IPS-NIHi11 (cell line): ENCODE measurements around the gene ARHGEF11.

ENCODE experiments used
- DNase-seq: peaks from one replicate; pipeline ENCODE4 v3.0.0; 2012; ENCODE audit warnings: mixed read lengths, low spot score

Gene ARHGEF11

DNA sequence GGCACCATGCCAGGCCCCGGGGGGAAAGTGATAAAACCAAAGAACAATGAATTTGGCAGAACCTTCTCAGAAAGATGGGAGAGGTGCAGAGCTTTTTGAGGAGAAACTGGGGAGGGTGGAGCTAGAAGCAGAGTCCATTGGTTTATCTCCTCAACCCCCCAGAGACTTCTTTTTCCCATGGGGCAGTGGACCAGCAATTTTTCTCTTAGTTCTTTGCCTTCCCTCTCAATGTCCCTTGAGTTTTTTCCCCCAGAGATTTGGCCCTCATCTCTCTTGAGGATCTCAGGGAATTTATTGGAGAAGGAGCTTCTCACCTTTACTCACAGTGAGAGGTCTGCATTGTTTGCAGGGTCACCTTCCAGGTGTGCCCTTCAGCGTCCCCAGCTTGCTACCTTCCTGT lies 5.3 kb upstream of the ARHGEF11 start:
- DNase-seq = no peak

DNA sequence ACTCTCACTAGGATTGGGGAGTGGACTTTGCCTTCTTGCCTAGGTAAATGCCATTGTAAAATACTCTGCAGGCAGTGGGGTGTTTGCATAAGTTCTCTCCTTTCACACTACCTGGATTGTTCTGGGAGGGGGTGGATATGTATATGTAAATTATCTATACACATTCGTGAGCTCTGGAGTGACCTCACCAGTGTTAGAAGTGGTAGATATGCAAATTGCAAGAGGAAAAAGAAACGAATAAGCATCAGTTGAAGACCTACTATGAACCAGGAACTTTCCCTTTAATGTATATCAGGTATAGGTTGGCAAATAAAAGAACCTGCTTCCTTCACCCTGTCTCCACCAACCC lies 1.5 kb upstream of the ARHGEF11 start:
- DNase-seq = no peak

DNA sequence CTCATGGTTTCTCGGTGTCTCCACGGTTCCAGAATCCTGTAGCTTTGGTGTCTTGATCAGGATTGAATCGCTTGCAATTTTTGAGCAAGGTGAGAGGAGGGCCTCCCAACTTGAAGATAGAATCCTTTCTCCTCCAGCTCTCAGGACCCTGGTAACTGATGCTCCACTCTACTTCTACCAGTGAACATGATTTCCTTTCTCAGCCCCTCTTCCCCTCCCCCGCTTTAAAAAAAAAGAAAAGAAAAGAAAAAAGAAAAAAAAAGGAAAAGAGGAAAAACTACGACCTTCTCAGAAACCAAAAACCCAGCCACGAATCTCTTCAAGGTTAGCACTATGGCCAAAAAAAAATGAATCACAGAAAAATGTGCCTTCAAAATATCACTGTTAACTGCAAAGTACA lies 1.2 kb downstream of the ARHGEF11 start:
- no peak for DNase-seq

DNA sequence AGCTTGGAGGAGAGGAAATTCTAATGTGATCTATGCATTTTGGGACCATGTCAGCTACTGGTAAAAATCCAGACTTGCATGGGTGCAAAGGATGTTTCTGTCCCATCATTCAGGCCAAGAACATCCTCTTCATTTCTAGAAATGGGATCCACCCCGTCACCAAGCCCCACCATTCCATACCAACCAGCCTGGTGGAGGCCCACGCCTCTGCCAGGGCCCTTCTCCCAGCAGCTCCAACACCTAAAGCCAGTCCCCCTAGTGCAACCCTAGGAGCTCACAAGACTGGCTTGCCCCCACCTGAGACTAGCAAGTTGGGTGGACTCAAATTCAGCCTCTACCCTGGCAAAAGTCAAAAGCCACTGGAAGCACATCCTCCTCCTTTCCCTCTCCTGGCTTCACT lies 1.9 kb downstream of the ARHGEF11 start:
- DNase-seq = no peak

DNA sequence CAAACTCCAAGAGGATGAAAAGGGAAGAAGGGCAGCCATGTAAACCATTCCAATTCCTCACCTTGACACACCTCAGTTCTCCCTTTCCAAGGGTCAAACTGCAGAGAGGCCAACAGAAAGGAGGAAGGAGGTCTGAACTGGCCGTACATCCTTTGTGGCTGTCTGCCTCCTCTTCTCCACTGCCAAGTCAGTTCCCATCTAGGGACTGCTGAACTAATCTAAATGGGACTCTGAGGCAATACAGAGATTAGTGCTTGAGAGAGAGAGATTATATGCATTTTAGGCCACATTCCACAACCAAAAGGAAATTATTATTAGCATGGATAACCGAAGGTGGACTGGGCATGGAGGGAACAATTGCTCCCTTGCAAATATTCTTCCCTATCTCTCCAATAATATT lies 2.7 kb downstream of the ARHGEF11 start:
- DNase-seq = no peak

DNA sequence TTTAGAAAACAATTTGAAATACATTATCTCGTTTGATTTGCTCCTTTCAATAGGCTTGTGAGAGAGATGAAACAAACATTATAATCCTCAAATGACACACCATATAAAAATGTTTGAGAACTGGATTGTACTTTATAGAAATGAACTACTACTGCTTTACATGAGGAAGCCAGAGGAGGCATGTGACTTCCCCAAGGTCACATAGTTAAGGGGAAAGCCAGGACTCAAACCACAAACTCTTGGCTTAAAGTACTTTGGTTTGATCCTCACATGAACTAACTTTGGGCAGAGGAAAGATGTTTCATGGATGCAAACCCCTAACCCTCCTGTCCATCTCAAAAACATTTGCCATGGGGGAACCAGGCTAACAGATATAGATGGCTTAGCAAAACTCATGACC lies 4.7 kb downstream of the ARHGEF11 start:
- no peak for DNase-seq

DNA sequence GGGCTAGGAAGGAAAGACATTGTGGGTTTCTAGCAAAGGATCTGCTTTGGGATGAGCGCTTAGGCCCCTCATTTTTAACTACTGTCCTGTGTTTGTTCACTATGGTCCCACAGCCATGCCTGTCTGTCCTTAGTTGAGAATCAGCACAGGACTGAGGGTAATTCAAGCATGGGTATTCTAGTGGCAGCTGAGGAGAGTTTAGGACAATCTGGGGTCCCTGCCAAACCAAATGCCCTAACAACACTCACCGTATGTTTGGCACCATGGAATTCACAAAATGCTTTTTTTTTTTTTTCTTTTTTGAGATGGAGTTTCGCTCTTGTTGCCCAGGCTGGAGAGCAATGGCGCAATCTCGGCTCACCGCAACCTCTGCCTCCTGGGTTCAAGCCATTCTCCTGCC lies 10.4 kb downstream of the ARHGEF11 start:
- no peak for DNase-seq

DNA sequence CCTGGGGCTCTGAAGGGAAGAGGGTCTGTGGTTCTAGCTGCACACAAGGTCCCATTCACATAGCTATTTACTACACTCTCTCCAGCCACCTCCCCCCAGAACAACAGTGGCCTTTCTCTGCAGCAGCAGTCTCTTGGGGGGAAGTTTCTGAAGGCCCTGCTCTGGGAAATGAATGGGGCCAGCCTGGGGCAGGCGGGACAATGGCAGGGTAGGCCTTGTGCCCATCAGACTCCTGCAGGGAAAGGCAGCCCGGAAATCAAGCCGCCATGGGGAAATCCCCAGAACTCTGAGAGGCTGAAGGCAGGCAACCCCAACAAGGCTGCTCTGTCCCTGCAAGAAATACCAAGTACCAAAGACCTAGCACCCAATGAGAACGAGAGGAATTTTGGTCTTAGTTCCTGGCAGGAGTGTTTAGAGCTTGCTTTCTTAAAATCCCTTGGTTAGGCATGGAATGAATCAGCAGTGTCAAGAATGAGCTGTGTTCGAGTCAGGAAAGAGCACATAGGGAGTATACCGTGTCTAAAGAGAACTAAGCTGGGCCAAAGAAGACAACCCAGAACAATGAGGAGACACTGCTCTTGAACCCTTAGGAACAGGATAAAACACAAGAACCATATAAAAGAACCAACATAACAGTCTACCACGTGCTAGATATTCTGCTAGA lies 11.3 kb downstream of the ARHGEF11 start:
- no peak for DNase-seq

DNA sequence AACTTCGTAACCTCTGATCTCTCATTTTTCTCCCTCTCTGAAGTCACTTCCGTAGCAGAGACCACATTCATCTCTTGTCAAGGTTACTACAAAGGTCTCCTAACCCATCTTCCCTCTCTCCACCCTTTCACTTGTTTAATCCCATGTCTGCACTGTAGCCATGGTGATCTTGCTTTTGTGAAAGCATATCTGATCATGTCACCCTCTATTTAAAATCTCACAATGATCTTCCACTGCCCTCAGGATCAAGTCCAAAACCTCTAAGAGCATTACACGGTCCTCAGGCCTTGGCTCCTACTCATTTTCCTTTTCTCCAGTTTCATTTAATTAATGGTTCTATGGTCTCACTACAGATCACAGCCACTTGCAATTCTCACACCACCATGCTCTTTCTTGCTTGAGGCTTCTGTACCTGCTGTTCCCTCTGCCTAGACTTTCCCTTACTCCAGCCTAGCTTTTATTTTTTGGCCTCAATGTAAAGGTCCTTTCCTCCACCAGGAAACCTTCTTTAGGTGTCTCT lies 12.1 kb downstream of the ARHGEF11 start:
- DNase-seq = no peak

DNA sequence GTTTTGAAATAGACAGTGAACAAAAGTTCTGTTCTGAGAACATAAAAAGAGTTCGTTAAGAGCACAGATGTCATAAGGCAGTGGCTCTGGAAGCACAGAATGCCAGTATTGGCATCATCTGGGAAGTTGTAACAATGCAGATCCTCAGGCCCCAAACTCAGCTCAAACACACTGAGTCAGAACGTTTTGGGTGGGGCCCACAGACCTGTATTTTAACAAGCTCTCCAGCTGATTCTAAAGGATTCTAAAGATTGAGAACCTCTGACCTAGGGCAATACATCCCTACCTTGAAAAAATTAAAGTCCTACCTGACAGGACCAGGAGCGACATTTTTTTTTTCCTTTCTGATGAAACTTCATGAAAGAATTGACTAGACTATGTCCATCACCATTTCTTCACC lies 13.2 kb downstream of the ARHGEF11 start:
- DNase-seq = no peak

DNA sequence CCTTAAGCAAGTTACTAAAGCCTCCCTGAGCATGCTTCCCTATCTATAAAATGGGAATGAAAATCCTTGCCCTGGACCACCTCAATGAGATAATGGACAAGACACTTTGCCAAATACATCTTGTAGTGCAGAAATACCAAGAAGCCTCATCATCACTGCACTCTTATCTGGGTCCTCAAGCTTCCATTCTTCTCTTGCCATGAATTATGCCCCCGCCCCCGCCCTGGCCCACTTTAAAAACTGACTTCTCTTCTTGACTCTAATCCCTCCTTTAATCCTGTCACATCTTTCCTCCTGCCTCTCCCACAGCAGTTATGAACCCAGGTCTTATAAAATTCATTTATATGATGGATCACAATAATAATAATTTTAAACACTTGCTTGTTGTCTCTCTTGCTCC lies 14.8 kb downstream of the ARHGEF11 start:
- DNase-seq = no peak

DNA sequence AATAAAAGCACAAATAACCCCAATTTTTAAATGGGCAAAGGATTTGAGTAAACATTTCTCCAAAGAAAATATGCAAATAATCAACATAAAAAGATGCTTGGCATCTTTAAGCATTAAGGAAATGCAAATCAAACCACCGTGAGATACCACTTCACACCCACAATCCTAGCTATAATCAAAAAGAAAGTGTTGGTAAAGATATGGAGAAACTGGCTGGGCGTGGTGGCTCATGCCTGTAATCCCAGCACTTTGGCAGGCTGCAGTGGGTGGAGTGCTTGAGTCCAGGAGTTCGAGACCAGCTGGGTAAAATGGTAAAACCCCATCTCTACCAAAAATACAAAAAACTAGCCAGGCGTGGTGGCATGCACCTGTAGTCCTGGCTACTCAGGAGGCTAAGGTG lies 16.9 kb downstream of the ARHGEF11 start:
- no peak for DNase-seq

DNA sequence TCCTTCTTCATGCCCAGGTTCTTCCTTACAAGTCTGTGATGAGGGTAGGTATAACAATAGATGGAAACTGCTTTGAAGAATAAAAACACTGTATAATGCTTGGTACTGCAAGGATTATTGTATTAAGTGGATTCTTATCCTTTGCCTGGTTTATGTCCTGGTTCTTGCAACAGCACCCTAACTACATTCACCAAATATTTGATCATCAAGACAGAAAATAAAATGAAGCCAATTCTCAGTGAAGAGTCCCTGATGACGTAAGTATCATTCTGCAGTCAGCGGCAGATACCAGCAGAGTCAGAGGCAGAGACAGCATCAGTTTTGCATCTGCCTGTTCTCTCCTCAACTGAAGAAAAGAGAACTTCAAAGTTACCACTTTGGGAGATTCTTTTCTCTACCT lies 19.7 kb downstream of the ARHGEF11 start:
- DNase-seq = no peak

DNA sequence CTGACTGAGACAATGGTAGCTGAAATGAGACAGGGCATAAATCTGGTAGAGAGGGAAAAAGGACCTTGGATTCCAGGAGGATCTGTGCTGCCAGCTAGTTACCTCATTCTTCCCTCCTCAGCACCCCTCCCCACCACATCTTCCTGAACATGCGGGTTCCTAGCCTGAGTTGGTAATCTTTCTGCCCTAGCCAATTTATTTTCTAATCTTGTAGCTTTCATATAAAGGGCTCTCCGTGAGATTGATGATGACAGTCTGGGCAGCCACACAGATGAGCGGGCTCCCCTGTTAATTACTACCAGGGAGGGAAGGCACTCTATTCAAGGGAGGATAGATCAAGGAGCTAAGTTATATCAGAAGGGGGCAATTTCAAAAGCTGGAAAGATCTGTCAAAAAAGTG lies 20.2 kb downstream of the ARHGEF11 start:
- DNase-seq = no peak

DNA sequence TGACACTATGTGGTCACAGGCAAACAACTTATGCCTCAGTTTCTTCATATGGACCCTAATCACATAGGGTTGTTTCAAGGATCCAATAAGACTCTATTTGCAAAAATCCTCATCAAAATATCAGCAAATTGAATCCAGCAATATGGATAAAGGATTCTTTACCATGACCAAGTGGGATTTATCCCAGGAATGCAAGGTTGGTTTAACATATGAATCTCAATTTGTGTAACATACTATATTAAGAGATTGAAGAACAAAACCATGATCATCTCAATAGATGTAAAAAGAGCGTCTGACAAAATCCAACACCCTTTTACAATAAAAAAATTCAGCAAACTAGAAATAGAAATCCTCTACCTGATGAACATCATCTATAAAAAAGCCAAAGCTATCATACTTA lies 23.9 kb downstream of the ARHGEF11 start:
- no peak for DNase-seq

DNA sequence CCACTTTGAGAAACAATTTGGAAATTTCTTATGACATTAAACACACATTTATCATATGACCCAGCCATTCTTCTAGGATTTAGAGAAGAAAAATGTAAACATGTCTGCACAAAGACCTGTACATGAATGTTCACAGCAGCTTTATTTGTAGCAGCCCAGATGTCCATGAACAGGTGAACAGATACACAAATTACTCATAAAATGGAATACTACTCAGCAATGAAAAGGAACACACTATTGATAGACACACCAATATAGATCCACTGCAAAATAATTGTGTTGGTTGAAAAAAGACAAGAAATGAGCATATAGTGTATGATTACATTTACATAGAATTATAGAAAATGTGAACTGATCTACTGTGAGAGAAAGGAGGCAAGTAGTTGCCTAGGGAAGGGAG lies 26.1 kb downstream of the ARHGEF11 start:
- no peak for DNase-seq

DNA sequence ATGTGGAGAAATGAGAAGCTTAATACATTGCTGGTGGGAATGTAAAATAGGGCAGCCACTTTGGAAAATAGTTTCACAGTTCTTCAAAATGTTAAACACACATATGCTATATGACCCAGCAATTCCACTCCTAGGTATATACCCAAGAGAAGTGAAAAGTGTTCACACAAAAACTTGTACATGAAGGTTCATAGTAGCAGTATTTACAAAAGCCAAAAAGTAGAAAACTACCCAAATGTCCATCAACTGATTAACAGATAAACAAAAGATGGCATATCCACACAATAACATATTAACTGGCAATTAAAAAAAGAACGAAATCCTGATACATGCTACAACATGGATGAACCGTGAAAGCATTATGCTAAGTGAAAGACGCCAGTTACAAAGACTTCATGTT lies 33.7 kb downstream of the ARHGEF11 start:
- no peak for DNase-seq

DNA sequence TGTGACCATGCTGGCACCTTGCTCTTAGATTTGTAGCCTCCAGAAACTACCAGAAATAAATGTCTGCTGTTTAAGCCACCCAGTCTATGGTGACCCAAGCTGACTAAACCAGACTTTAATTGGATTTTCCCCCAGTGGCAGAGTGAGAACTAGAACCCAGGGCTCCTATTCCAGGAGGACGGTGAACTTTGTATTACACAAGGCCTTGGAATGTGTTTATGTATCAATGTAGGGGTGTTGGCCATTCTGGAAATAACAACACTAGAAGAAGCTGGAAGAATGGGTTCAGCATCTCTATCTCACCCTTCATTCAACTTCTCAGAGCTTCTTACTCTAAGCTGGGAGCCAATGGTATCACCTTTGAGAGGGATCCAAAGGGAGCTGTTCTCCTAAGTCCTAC lies 37.0 kb downstream of the ARHGEF11 start:
- no peak for DNase-seq

DNA sequence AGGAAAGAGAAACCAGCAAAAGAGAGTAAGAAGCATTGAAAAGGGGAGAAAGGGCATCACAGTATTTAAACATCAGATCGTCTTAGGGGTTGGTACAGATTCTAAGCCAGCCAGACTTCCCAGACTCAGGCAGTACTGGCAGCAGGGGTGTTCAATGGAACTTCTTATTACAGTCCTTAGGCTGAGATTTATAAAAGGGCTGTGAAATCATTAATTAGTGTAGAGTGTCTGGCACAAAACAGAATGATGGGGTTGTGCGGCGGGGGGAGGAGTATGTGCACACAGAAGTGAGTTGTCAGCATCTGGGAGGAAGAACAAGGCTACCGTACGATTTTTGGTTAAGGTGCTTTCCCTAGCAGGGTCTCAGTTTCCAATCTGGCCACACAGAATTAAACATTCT lies 38.2 kb downstream of the ARHGEF11 start:
- no peak for DNase-seq

DNA sequence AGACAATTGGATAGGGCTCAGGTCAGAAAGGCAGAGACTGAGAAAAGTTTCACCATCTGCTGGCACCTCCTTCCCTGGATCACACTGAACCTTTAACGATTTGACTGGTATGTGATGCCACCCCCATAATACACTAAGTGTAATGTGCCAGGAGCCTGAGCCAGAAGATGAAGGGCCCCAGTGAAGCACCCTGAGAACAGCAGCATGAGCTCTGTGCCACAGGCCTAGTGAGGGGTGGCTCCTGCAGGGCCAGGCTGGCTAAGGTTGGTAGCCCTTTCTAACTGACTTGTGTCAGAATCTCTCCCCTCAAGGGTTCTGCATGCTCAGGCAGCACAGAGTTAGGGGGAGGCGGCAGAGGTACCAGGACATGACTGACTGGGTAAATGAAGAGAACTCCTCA lies 38.9 kb downstream of the ARHGEF11 start:
- no peak for DNase-seq

DNA sequence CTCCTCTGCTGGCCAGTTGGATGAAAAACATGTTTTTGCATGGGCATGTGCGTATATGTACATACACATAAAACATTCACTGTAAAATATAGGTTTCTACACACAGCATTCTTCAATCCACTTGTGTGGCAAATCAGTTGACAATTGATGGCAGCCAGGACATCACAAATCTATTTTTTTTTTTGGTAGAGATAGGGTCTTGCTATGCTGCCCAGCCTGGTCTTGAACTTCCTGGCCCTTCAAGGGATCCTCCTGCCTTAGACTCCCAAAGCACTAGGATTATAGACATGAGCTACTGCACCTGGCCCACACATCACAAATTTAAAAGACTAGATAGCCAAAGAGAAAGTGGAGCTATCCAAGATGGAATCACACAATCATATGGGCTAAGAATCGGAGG lies 39.6 kb downstream of the ARHGEF11 start:
- no peak for DNase-seq

DNA sequence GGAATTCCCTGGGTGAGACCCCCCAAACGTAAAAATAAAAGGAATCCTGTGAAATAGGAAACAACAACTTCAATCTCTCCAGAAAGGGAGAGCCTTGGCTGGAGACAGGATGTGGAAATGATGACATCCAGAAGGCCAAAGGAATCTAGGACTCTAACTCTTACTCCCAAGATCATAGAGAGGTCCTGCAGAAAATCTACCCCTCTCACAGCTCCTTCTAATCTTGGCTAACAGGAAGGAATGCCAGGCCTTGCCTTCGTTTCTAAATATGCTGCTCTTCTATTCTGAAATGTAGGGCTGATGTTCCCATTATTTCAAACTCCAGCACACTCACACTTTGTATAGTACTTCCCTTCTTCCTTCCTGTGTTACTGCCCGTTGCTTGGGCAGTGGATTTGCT lies 40.7 kb downstream of the ARHGEF11 start:
- no peak for DNase-seq

DNA sequence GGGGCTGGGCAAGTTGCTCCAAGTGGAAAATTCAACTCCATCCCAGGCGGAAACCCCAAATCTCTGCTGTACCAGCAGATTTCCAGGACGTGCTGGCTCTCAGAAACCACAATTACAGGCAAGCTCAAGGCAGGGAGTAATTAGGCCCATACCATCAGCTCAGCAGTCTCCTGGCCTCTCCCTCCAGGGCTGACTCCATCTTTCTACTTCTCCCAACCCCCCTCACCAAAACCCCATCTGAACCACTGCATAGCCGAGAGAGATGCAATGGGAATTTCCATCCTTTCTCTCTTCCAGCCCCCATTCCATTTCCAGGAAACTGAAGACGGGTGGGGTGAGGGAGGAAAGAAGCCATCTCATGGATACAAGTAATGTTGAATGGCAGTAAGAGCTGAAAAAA lies 41.2 kb downstream of the ARHGEF11 start:
- no peak for DNase-seq

DNA sequence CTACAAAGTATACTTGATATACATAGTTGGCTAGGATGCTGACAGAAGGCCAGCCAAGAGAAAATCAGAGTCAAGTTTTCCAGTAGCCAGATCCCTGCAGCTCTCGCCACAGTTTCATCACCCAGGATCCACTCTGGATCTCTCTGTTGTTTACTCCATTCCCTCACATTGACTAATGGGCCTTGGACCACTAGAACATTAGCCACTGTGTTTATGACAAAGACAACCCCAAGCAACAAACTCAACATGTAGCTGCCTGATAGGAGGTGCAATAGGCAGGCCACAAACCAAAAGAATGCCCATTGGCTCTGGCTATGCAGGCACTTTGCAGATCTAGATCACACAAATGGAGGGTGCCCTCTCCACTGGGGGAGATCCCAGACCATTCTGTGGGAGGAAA lies 44.2 kb downstream of the ARHGEF11 start:
- no peak for DNase-seq

DNA sequence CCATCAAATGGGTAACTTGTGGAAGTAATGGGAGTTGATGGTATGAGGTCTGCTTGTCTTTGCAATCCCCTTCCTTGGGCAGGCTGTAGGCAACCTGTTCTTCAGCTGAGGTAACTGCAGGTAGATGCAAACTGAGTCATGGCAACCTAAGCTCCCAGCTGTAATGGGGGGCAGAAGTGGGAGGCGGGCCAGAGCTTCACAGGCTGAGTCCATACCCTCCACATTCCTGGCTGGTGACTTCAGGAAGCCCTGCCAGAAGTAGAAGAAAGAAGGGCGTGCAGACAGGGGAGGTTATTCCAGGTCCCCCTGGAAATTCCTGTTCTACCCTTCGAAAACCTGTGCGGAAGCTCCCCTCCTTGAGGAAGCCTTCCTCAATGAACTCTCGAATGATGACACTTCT lies 44.9 kb downstream of the ARHGEF11 start:
- DNase-seq = no peak
